Rectal smooth muscle tissue (tissue), 1 donor: ENCODE data around the gene RRM2.

Experiments used
- H3K27ac ChIP-seq: one replicate; pipeline ENCODE4 v1.7.0; 2013; ENCODE audit warnings: low read depth, low read length, inconsistent platforms
- H3K27me3 ChIP-seq: one replicate; pipeline ENCODE4 v1.7.0; 2013; ENCODE audit warnings: low read length; ENCODE audit not compliant: control insufficient read depth, insufficient read depth
- H3K36me3 ChIP-seq: one replicate; pipeline ENCODE4 v1.7.0; 2013; ENCODE audit warnings: low read length; ENCODE audit not compliant: control insufficient read depth, insufficient read depth
- H3K4me1 ChIP-seq: one replicate; pipeline ENCODE4 v1.7.0; 2013; ENCODE audit warnings: low read length; ENCODE audit not compliant: control insufficient read depth, insufficient read depth
- H3K4me3 ChIP-seq: one replicate; pipeline ENCODE4 v1.7.0; 2013; ENCODE audit warnings: low read length
- H3K9ac ChIP-seq: one replicate; pipeline ENCODE4 v1.7.0; 2013; ENCODE audit warnings: low read length

The RRM2 gene

DNA sequence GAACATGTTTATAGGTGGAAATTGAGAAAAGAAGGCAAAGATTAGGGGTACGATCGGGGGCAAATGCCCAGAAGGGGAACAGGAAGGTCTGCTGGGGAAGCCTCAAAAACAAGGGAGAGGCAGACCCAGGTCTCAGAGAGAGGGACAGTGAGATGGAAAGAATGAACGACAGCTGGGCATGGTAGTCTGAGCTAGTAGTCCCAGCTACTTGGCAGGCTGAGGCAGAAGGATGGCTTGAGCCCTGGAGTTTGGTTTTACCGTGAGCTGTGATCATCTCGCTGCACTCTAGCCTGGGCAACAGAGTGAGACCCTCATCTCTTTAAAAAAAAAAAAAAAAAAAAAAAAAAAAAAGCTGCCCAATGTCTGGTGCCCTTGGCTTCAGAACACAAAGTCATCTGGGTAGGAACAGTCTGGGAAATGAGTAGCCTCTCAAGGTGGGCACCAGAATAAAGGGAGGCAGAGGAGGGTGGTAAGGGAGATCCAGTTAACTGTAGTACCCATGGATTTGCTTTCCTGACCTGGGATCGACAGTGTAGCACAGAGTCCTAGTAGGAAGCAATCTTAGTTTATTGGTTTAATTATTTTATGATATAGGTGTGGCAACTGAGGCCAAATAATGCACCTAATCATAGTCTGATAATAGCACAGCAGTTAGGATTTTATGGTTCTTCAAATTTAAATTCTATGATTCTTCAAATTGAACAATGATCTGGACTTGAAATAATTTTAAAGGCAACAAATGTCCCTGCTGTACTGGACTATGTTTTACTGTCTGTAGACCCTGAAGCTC is 3.5 kb downstream of the RRM2 start:
- peaks cover 7% of the 10 kb centered on the region for H3K4me1 ChIP-seq
- H3K27ac ChIP-seq, result no peak overlapping the region
- H3K9ac ChIP-seq, result no peak overlapping the region

DNA sequence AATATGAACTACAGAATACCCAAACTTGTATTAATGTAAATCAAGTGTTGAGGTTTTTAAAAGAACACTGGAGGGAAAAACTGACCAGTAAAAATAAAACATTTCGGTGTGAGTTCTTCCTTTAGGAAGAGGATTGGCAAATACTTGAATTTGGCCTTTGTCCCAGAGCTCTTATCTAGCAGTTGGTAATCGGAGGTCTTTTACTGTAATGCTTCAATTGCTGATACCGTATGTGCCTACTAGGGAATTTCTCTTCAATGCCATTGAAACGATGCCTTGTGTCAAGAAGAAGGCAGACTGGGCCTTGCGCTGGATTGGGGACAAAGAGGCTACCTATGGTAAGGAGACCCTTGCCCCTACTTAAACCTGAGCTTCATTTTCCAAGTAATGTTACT is 4.1 kb downstream of the RRM2 start:
- no peak overlapping the region for H3K27ac ChIP-seq
- H3K27me3 ChIP-seq, result peaks cover 6% of the 10 kb centered on the region
- H3K36me3 ChIP-seq, result no peaks in the 10 kb centered on the region
- peaks cover 7% of the 10 kb centered on the region for H3K4me1 ChIP-seq
- H3K4me3 ChIP-seq, result no peak overlapping the region
- no peak overlapping the region for H3K9ac ChIP-seq

More for the DNA sequence above, 3.5 kb downstream of the RRM2 start:
- Histone ChIP-seq H3K4me3 (no peak overlapping the region), H3K36me3 (no peaks in the 10 kb centered on the region), H3K27me3 (peaks cover 6% of the 10 kb centered on the region)

DNA sequence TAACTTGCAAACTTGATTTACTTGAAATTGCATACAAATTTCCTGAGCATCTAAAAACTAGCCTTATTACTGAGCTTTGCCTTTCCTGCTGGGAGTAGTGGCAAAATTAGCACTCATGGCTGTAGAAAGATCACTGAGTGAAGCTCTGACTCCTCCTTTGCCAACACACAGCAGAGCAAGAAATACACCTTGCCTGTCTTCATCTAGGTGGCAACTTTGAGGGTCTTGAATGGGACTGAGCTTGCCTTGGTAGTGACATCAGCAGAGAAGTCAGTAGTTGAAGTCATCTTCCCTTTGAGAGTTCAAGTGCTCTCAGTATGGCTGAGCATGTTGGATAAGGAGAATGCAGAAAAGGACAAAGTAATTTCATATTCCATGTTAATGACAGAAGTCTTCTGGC is 5.9 kb downstream of the RRM2 start:
- H3K27me3 ChIP-seq, result peaks cover 2% of the 10 kb centered on the region
- no peak overlapping the region for H3K4me3 ChIP-seq
- H3K4me1 ChIP-seq, result no peaks in the 10 kb centered on the region
- H3K27ac ChIP-seq, result no peak overlapping the region
- H3K9ac ChIP-seq, result no peak overlapping the region
- H3K36me3 ChIP-seq, result no peaks in the 10 kb centered on the region

DNA sequence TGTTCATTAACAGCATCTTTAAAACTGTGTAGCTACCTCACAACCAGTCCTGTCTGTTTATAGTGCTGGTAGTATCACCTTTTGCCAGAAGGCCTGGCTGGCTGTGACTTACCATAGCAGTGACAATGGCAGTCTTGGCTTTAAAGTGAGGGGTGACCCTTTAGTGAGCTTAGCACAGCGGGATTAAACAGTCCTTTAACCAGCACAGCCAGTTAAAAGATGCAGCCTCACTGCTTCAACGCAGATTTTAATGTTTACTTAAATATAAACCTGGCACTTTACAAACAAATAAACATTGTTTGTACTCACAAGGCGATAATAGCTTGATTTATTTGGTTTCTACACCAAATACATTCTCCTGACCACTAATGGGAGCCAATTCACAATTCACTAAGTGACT is 7.0 kb downstream of the RRM2 start:
- H3K36me3 ChIP-seq, result no peaks in the 10 kb centered on the region
- no peak overlapping the region for H3K27ac ChIP-seq
- no peaks in the 10 kb centered on the region for H3K27me3 ChIP-seq
- no peaks in the 10 kb centered on the region for H3K4me1 ChIP-seq
- no peak overlapping the region for H3K9ac ChIP-seq
- H3K4me3 ChIP-seq, result no peak overlapping the region

DNA sequence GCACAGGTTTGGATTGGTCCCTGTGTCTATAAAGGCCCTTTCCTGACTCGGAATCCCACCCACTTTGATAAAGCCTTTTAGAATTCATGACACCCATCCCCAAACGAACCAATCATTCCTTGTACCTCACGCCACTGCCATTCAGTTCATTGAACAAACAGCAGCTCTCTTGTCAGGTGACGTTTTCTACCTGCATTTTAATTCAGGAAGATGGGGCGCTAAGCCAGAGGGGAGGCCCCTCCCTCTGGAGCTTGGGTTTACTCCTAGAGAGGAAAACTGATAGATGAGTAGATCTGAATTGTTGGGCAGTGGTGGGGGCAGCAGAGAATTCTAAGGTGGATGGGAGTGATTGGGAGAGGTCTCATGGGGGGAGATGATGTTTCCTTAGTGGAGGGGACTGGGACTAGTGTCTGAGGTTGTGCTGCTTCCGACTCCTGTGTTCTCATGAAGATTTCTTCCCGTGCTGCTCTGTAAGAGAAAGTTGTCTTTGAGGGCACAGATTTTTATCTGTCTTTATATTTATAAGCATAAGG is 9.6 kb downstream of the RRM2 start:
- Histone ChIP-seq H3K27me3 (no peaks in the 10 kb centered on the region), H3K9ac (no peak overlapping the region), H3K36me3 (no peaks in the 10 kb centered on the region)

DNA sequence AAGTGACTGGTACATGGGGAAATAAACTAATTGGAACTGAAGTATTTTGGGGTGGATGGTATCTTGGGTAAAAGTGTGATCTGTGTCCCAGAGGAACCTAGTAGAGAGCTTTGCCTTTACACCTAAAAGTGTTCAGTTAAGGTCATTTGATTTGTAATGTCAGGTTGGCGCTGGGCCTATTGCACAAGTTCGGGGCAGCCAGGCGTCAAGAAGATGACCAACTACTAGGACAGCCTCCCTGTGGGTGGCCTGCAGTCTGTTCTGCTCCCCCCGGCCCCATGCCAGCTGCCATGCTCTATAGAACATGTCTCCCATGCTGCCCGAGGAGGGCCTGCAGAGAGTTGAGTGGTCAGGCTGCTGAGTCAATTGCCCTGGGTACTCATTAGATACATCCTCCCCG is 10.1 kb downstream of the RRM2 start:
- no peak overlapping the region for H3K4me3 ChIP-seq
- H3K9ac ChIP-seq, result no peak overlapping the region
- no peaks in the 10 kb centered on the region for H3K36me3 ChIP-seq
- H3K4me1 ChIP-seq, result no peaks in the 10 kb centered on the region
- H3K27me3 ChIP-seq, result no peaks in the 10 kb centered on the region
- H3K27ac ChIP-seq, result no peak overlapping the region

More for the DNA sequence above, 9.6 kb downstream of the RRM2 start:
- Histone ChIP-seq H3K4me1 (no peaks in the 10 kb centered on the region), H3K27ac (no peak overlapping the region), H3K4me3 (no peak overlapping the region)

DNA sequence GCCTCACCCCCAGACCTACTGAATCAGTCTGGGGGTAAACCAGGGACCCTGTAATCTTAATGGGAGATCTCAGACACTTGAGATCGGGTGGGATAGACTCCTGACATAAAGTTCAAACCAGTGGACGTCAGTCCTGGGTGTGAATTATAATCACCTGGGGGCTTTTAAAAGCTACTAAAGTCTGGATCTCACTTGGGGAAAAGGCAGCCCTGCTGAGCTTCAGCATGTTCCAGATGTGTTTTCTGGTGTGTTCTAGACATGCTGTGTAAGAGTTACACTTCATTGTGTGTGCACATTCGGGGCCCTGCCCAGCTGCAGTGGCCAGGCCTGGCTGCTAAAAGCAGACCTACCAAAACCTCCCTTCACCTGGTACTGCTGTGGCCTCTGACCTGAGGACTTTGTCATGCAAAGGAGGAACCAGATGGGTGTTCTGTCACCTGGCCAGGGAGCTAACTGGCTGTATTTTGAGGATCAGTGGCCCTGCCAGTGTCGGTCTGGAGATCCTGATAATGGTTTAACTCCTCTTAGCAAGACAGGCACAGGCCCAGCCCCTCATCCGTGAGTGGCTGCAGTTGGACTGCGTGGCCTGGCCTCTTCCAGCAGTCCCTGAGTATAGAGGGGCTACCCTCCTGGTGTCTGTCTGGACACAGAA is 10.6 kb downstream of the RRM2 start:
- Histone ChIP-seq H3K4me3 (no peak overlapping the region), H3K36me3 (no peaks in the 10 kb centered on the region), H3K9ac (no peak overlapping the region), H3K4me1 (no peaks in the 10 kb centered on the region), H3K27me3 (no peaks in the 10 kb centered on the region), H3K27ac (no peak overlapping the region)

DNA sequence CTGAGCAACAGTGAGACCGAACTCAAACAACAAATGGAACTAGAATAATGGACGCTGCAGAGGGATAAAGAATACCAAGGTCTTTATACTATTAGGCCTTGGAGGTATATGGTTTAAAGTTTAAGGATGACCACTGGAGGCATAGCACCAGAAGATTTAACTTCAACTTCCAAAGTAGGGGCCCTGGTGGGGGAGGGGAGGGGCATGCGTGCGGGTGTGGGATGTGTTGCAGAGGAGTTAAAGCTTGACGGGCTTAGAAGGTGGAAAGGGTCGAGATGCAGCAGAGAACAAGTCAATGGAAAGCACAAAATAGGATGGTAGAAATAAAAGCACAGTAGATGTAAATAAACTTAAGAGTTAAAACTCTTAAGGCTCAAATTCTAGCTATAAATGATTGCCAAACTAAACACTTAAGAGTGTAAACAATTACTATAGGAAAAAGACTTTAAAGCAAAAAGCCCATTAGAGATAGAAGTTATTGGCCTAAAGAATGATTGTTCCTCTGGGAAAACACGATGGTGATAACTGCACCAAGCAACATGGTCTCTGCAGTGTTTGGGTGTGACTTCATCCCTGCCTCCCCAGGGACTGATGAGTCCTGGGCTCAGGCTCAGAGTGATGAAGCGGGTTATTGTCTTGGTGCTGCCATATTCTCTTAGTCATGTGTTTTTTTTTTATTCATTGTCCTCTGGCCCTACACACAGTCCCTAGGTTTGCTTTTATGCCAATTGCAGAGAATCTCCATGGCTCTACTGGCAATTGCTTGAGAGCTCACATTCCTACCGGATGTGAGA is 13.0 kb downstream of the RRM2 start:
- H3K4me1 ChIP-seq, result no peaks in the 10 kb centered on the region
- no peak overlapping the region for H3K9ac ChIP-seq
- H3K36me3 ChIP-seq, result no peaks in the 10 kb centered on the region
- no peak overlapping the region for H3K27ac ChIP-seq
- H3K4me3 ChIP-seq, result no peak overlapping the region
- H3K27me3 ChIP-seq, result no peaks in the 10 kb centered on the region

DNA sequence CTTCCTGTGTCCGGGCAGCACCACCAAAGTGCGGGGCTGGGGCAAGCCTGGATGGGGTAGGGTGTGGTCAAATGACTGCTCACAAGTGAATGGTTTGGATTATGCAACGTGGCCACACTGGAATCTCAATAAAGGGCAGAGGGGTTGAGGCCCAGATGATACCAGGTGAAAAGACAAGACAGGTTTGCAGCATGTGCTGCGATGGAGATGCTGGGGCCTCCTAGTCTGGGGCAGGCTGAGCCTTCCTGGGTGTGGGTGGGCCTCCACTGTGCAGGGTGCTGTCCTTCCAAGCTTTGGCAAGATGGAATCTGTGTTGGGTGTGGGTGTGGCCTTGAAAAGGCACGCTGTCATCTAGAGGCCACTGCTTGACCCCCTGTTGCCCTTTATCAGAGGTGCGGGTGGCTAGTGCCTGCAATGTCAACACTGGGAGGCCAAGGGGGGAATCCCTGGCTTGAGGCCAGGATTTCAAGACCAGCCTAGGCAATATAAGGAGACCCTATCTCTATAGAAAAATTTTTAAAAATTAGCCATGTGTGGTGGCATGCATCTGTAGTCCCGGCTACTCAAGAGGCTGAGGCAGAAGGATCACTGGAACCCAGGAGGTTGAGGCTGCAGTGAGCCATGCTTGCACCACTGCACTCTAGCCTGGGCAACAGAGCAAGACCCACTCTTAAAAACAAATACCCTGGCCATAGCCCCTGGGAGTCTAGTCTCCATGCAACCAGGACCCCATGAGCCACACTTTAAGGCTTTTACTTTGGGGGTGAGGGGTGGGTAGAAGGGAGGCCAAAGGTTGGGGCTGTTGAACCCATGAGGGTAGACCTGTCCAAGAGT is 13.8 kb downstream of the RRM2 start:
- Histone ChIP-seq H3K4me1 (no peaks in the 10 kb centered on the region), H3K9ac (no peak overlapping the region), H3K27me3 (no peaks in the 10 kb centered on the region), H3K4me3 (no peak overlapping the region), H3K27ac (no peak overlapping the region), H3K36me3 (no peaks in the 10 kb centered on the region)

DNA sequence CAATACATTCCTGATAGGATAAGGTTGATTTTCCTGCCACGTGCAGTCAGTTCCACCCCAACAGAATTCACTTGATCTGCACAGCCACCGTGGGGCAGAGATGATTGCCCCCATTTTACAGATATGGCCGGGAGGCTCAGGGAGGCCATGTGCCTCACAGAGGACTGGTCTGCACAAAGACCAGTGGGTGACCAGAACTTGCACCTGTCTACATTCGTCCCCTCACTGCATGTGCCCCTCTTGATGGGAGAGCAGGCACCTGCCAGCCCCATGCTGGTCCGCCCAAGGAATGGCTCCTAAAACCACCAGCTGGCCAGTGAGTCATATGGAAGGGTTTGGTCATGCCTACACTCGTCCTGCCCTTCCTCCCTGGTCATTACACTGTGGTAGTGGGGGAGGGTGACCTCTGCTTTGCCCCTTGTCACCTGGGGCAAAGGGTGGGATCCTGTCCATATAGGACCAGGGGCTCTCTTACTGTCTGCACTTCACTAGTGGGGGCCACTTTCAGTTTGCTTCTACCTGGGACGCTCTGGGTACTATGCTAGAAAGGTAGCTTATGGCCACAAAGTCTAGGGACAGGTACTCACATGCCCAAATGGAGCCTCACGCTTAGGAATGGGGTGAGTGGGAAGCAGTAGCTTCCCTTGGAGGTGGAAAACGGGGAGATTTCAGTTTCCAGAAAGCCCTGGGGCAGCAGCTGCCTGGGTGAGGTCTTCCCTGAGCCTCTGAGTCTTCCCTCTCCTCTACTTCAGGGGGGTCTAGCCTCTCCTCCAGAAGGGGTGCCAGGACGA is 14.7 kb downstream of the RRM2 start:
- H3K4me3 ChIP-seq, result no peak overlapping the region
- H3K9ac ChIP-seq, result no peak overlapping the region
- no peaks in the 10 kb centered on the region for H3K36me3 ChIP-seq
- H3K27ac ChIP-seq, result no peak overlapping the region
- H3K4me1 ChIP-seq, result no peaks in the 10 kb centered on the region
- H3K27me3 ChIP-seq, result no peaks in the 10 kb centered on the region

DNA sequence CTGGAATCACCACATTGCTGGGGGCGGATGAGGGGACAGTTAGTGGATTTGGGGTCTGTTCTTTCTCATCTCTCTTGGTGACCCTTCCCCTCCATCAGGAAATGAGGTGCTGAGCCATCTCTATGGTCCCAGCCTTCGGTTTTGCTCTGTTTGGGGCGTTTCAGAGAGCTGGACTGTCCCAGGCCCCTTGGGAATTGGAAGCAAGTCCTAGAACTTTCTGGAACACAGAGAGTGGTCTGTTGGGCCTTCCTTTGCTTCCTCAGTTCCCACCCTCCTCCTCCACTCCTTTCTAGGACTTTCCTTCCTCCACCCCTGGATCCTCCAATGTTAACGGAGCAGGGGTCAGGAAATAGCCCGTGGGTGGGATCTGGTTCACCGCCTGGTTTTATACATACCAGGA is 17.0 kb downstream of the RRM2 start:
- H3K36me3 ChIP-seq, result no peaks in the 10 kb centered on the region
- no peak overlapping the region for H3K9ac ChIP-seq
- H3K27ac ChIP-seq, result no peak overlapping the region
- H3K27me3 ChIP-seq, result no peaks in the 10 kb centered on the region
- no peaks in the 10 kb centered on the region for H3K4me1 ChIP-seq
- H3K4me3 ChIP-seq, result no peak overlapping the region
